Loucy (cell line): ENCODE results near the gene PTS.

ENCODE experiments used
- H2AFZ ChIP-seq: fragments of 200-600 bp; sonication (generic); 2 replicates; pipeline ENCODE4 v1.6.0; 2016; ENCODE audit warnings: antibody characterized with exemption, mild to moderate bottlenecking, low read length, moderate library complexity
- H3F3A ChIP-seq: fragments of 200-600 bp; 2 replicates; pipeline ENCODE4 v1.6.0; 2016; ENCODE audit warnings: antibody characterized with exemption, low read depth, mild to moderate bottlenecking
- H3K27me3 ChIP-seq: fragments of 200-600 bp; sonication (generic); 2 replicates; pipeline ENCODE4 v1.6.1; 2014; ENCODE audit warnings: low read length, mild to moderate bottlenecking; ENCODE audit not compliant: insufficient read depth, poor library complexity, severe bottlenecking
- H3K36me3 ChIP-seq: fragments of 200-600 bp; sonication (generic); 2 replicates; pipeline ENCODE4 v1.6.1; 2016; ENCODE audit warnings: low read length; ENCODE audit not compliant: insufficient read depth
- H3K4me1 ChIP-seq: fragments of 200-600 bp; sonication (generic); 2 replicates; pipeline ENCODE4 v1.5.1; 2014; ENCODE audit warnings: low read length, mild to moderate bottlenecking; ENCODE audit not compliant: insufficient read depth, poor library complexity, severe bottlenecking
- H3K4me2 ChIP-seq: fragments of 200-600 bp; sonication (generic); 2 replicates; pipeline ENCODE4 v1.6.0; 2014; ENCODE audit warnings: antibody characterized with exemption, low read length, low read depth, mild to moderate bottlenecking; ENCODE audit not compliant: poor library complexity, severe bottlenecking
- H3K4me3 ChIP-seq: fragments of 200-600 bp; sonication (generic); 2 replicates; pipeline ENCODE4 v1.5.1; 2014; ENCODE audit warnings: low read length, mild to moderate bottlenecking, mixed read lengths; ENCODE audit not compliant: poor library complexity, severe bottlenecking
- H3K79me2 ChIP-seq: fragments of 200-600 bp; sonication (generic); 2 replicates; pipeline ENCODE4 v1.6.1; 2014; ENCODE audit warnings: low read length; ENCODE audit not compliant: insufficient read depth
- H3K9ac ChIP-seq: fragments of 200-600 bp; sonication (generic); 2 replicates; pipeline ENCODE4 v1.6.0; 2014; ENCODE audit warnings: mild to moderate bottlenecking, low read depth, low read length, moderate library complexity; ENCODE audit not compliant: poor library complexity, severe bottlenecking
- H3K9me2 ChIP-seq: fragments of 200-600 bp; sonication (generic); replicated peaks from 2 replicates; pipeline ENCODE4 v1.6.1; 2016; ENCODE audit warnings: low read depth, low read length, mixed read lengths
- H3K9me3 ChIP-seq: fragments of 200-600 bp; sonication (generic); 2 replicates; pipeline ENCODE4 v1.6.1; 2014; ENCODE audit warnings: mild to moderate bottlenecking, antibody characterized with exemption, low read length, low read depth; ENCODE audit not compliant: insufficient read depth
- H4K20me1 ChIP-seq: fragments of 200-600 bp; sonication (generic); 2 replicates; pipeline ENCODE4 v1.6.0; 2014; ENCODE audit warnings: antibody characterized with exemption, low read length, mild to moderate bottlenecking; ENCODE audit not compliant: insufficient read depth, poor library complexity, severe bottlenecking
- EZH2phosphoT487 ChIP-seq: fragments of 200-600 bp; IDR thresholded peaks from 2 replicates; pipeline ENCODE4 v1.6.1; 2018; ENCODE audit warnings: antibody characterized with exemption, mild to moderate bottlenecking, moderate library complexity, borderline replicate concordance
- TF ChIP-seq, protein P1 (sequence below): fragments of 200-600 bp; sonication (generic); conservative IDR thresholded peaks from 2 replicates; pipeline ENCODE4 v1.5.1; 2014; ENCODE audit warnings: mild to moderate bottlenecking, antibody characterized with exemption, low read length

PTS gene

DNA sequence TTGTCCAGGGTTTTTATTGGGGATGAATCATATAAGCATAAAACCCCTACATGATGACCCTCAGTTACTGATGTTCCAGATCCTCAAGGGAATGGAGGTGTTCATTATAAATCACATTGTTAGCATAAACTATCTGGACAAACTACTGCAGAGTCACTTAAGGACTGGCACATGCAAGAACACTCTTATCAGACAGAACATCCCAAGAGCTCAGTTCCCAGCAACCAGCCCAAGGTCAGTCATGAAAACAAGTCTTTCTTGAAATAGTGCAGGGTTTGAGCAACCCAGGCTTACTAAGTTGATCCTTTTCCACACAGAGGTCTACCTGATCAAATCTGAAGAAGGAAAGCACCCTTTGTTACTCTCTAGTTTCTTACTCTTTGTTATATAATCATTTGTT lies 13.5 kb upstream of the PTS start:
- Histone ChIP-seq H3K4me2 (no peak overlapping the region), H2AFZ (no peak overlapping the region), H3F3A (no peaks in the 10 kb centered on the region), H3K4me1 (peaks cover 16% of the 10 kb centered on the region), H3K79me2 (no peaks in the 10 kb centered on the region), H3K27me3 (no peaks in the 10 kb centered on the region), H3K9me2 (no peaks in the 10 kb centered on the region), H3K9me3 (no peaks in the 10 kb centered on the region), H4K20me1 (no peaks in the 10 kb centered on the region), H3K4me3 (no peak overlapping the region), H3K36me3 (no peaks in the 10 kb centered on the region), H3K9ac (no peak overlapping the region)
- TF ChIP-seq EZH2phosphoT487 = no peak
- TF ChIP-seq, protein P1, sequence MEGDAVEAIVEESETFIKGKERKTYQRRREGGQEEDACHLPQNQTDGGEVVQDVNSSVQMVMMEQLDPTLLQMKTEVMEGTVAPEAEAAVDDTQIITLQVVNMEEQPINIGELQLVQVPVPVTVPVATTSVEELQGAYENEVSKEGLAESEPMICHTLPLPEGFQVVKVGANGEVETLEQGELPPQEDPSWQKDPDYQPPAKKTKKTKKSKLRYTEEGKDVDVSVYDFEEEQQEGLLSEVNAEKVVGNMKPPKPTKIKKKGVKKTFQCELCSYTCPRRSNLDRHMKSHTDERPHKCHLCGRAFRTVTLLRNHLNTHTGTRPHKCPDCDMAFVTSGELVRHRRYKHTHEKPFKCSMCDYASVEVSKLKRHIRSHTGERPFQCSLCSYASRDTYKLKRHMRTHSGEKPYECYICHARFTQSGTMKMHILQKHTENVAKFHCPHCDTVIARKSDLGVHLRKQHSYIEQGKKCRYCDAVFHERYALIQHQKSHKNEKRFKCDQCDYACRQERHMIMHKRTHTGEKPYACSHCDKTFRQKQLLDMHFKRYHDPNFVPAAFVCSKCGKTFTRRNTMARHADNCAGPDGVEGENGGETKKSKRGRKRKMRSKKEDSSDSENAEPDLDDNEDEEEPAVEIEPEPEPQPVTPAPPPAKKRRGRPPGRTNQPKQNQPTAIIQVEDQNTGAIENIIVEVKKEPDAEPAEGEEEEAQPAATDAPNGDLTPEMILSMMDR = no peak

DNA sequence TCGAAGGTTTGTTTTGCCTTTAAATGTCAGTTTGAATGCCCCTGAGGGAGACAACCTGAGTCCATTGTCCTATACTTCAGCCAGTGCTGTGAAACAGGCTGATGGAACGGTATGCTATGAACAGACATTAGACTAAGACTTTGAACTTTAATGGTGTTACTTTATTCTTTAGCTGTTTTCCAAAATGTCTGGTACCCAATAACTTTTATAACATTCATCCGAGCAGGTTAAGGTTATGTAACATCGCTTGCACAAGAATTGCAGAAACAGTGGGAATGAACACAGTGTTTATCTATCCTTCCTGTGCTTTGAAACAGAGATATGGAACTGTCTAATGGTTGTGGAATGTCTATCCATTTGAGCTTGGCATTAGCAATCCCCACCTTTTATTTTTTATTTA lies 12.5 kb upstream of the PTS start:
- H3K9me3 ChIP-seq = no peaks in the 10 kb centered on the region
- H4K20me1 ChIP-seq = no peaks in the 10 kb centered on the region
- H3K79me2 ChIP-seq = no peaks in the 10 kb centered on the region
- H3F3A ChIP-seq = no peaks in the 10 kb centered on the region
- no peak overlapping the region for H2AFZ ChIP-seq
- no peak overlapping the region for H3K9ac ChIP-seq
- no peak overlapping the region for H3K4me3 ChIP-seq
- H3K9me2 ChIP-seq = no peaks in the 10 kb centered on the region
- H3K4me1 ChIP-seq = peaks cover 16% of the 10 kb centered on the region
- H3K36me3 ChIP-seq = no peaks in the 10 kb centered on the region
- H3K4me2 ChIP-seq = no peak overlapping the region
- TF ChIP-seq EZH2phosphoT487 = no peak
- TF ChIP-seq, protein P1 = no peak
- no peaks in the 10 kb centered on the region for H3K27me3 ChIP-seq

DNA sequence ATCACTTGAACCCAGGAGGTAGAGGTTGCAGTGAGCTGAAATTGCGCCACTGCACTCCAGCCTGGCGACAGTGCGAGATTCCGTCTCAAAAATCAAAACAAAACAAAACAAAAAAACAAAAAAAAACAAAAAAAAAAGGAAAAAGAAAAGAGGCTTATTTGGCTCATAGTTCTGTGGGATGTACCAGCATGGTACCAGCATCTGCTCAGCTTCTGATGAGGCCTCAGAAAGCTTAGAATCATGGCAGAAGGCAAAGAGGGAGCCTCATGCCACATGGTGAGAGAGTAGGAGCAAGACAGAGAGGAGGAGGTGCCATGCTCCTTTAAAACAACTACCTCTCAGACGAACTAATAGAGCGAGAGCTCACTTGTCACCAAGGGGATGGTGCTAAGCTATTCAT lies 10.6 kb upstream of the PTS start:
- Histone ChIP-seq H3K79me2 (no peaks in the 10 kb centered on the region), H4K20me1 (no peaks in the 10 kb centered on the region), H3K4me2 (no peak overlapping the region), H3F3A (no peaks in the 10 kb centered on the region), H3K4me1 (peaks cover 16% of the 10 kb centered on the region), H3K27me3 (no peaks in the 10 kb centered on the region), H3K9me2 (no peaks in the 10 kb centered on the region), H3K4me3 (no peak overlapping the region), H3K9me3 (no peaks in the 10 kb centered on the region), H3K9ac (no peak overlapping the region), H2AFZ (no peak overlapping the region), H3K36me3 (no peaks in the 10 kb centered on the region)
- TF ChIP-seq EZH2phosphoT487 = no peak
- TF ChIP-seq, protein P1 = no peak
